H1 (cell line): Measurements from ENCODE around the gene ACP4. TPM values are rescaled to one million over a fixed set of nuclear protein-coding genes. Genes with fewer than 3 reads are reported as not detected.

ENCODE experiments used
- CTCF ChIA-PET: fragments of 300-600 bp; sonication (Branson Sonifier 250); formaldehyde crosslinking; loops from one replicate; lab custom pipeline; 2021; ENCODE audit not compliant: partially characterized antibody; lab: Charles Lee
- POLR2A ChIA-PET: fragments of 300-600 bp; sonication (Branson Sonifier 250); formaldehyde crosslinking; loops from one replicate; lab custom pipeline; 2021; ENCODE audit warnings: inconsistent platforms; ENCODE audit not compliant: partially characterized antibody; lab: Charles Lee
- DNase-seq, 2 experiments: peaks; one replicate each; pipeline versions ENCODE4 v3.0.0 to v3.0.0-alpha.2; 2010 to 2022; ENCODE audit warnings: low spot score in 2 of 2, low read depth in 1 of 2, mixed read lengths in 1 of 2
- FAIRE-seq: peaks from 2 replicates; lab custom pipeline; 2011; peaks lifted over from hg19 to GRCh38; lab: Jason Lieb, UNC
- H2AFZ ChIP-seq: 2 replicates; pipeline ENCODE4 v1.8.1; 2012; ENCODE audit warnings: low read length, inconsistent platforms
- H2AK5ac ChIP-seq: 2 replicates; pipeline ENCODE4 v1.6.1; 2013; ENCODE audit warnings: low read depth, low read length
- H2BK120ac ChIP-seq: replicated peaks from 2 replicates; pipeline ENCODE3; 2013; ENCODE audit warnings: low read depth, low read length, inconsistent platforms
- H2BK12ac ChIP-seq: 2 replicates; pipeline ENCODE4 v1.6.1; 2013; ENCODE audit warnings: low read depth, low read length
- H2BK15ac ChIP-seq: 2 replicates; pipeline ENCODE4 v1.6.1; 2013; ENCODE audit warnings: low read length
- H2BK20ac ChIP-seq: 2 replicates; pipeline ENCODE4 v1.6.1; 2013; ENCODE audit warnings: low read length
- H2BK5ac ChIP-seq: 2 replicates; pipeline ENCODE4 v1.6.1; 2013; ENCODE audit warnings: low read depth, low read length
- H3K14ac ChIP-seq: 2 replicates; pipeline ENCODE4 v1.6.1; 2013; ENCODE audit warnings: inconsistent platforms; ENCODE audit not compliant: insufficient read length
- H3K18ac ChIP-seq: 2 replicates; pipeline ENCODE4 v1.6.1; 2013; ENCODE audit warnings: low read length; ENCODE audit errors: extremely low read depth
- H3K23ac ChIP-seq: 2 replicates; pipeline ENCODE4 v1.6.1; 2013; ENCODE audit warnings: inconsistent platforms; ENCODE audit not compliant: insufficient read length
- H3K23me2 ChIP-seq: 2 replicates; pipeline ENCODE4 v1.6.1; 2013; ENCODE audit warnings: low read depth, low read length
- H3K27ac ChIP-seq: 2 replicates; pipeline ENCODE4 v1.6.1; 2011; ENCODE audit warnings: low read depth, low read length, inconsistent platforms
- H3K27me3 ChIP-seq, 4 experiments: replicated peaks in 1 of 4; 1 replicate in 1 of 4; 2 replicates in 3 of 4; pipeline versions ENCODE4 v1.6.1 to v1.8.1; 2011 to 2013; ENCODE audit warnings: low read length in 3 of 4, mild to moderate bottlenecking in 3 of 4, inconsistent platforms in 2 of 4, mixed read lengths in 2 of 4, moderate library complexity in 1 of 4; ENCODE audit not compliant: control insufficient read depth in 3 of 4, insufficient read depth in 3 of 4; ENCODE audit errors: extremely low read depth in 1 of 4
- H3K36me3 ChIP-seq, 4 experiments: 2 replicates each; pipeline versions ENCODE4 v1.6.1 to v1.8.1; 2011 to 2013; ENCODE audit warnings: mild to moderate bottlenecking in 4 of 4, low read length in 3 of 4, moderate library complexity in 2 of 4, control low read depth in 1 of 4, inconsistent platforms in 1 of 4; ENCODE audit not compliant: insufficient read depth in 4 of 4, control insufficient read depth in 2 of 4
- H3K4ac ChIP-seq: replicated peaks from 2 replicates; pipeline ENCODE3; 2013; ENCODE audit warnings: low read length, low read depth, mixed read lengths, inconsistent platforms; ENCODE audit not compliant: insufficient read length
- H3K4me1 ChIP-seq, 4 experiments: replicated peaks in 1 of 4; 1 replicate in 1 of 4; 2 replicates in 3 of 4; pipeline versions ENCODE4 v1.6.1 to v1.8.1; 2011 to 2013; ENCODE audit warnings: low read length in 3 of 4, inconsistent platforms in 2 of 4, mixed read lengths in 1 of 4; ENCODE audit not compliant: insufficient read depth in 4 of 4, control insufficient read depth in 3 of 4
- H3K4me2 ChIP-seq, 2 experiments: 2 replicates each; pipeline versions ENCODE4 v1.6.1 to v1.8.1; 2011 to 2013; ENCODE audit warnings: low read depth in 2 of 2, low read length in 2 of 2, control low read depth in 1 of 2, inconsistent platforms in 1 of 2, mild to moderate bottlenecking in 1 of 2; ENCODE audit not compliant: insufficient read depth in 1 of 2
- H3K4me3 ChIP-seq, 4 experiments: fragments of 200-600, 300-600 bp in 1 of 4; sonication (generic), shearing (Covaris generic), sonication (Bioruptor Twin) in 1 of 4; 2 replicates each; pipeline versions ENCODE4 v1.5.1 to v1.8.1; 2011 to 2016; ENCODE audit warnings: low read length in 4 of 4, low read depth in 3 of 4, control low read depth in 2 of 4, inconsistent platforms in 2 of 4, mild to moderate bottlenecking in 2 of 4, mixed read lengths in 1 of 4, moderate library complexity in 1 of 4; ENCODE audit not compliant: insufficient read depth in 2 of 4; ENCODE audit errors: extremely low read depth in 1 of 4
- H3K56ac ChIP-seq: replicated peaks from 2 replicates; pipeline ENCODE3; 2013; ENCODE audit warnings: low read depth, mild to moderate bottlenecking, mixed read lengths, low read length, inconsistent platforms; ENCODE audit not compliant: insufficient read length
- H3K79me1 ChIP-seq: 2 replicates; pipeline ENCODE4 v1.6.1; 2013; ENCODE audit warnings: low read depth, low read length, control low read depth
- H3K79me2 ChIP-seq, 2 experiments: 2 replicates each; pipeline versions ENCODE4 v1.6.1 to v1.8.1; 2012 to 2013; ENCODE audit warnings: low read length in 2 of 2, mild to moderate bottlenecking in 2 of 2, inconsistent platforms in 1 of 2; ENCODE audit not compliant: insufficient read depth in 2 of 2, control insufficient read depth in 1 of 2
- H3K9ac ChIP-seq, 4 experiments: replicated peaks in 1 of 4; 1 replicate in 1 of 4; 2 replicates in 3 of 4; pipeline versions ENCODE4 v1.6.1 to v1.8.1; 2011 to 2013; ENCODE audit warnings: low read depth in 3 of 4, low read length in 3 of 4, control low read depth in 2 of 4, mild to moderate bottlenecking in 2 of 4, moderate library complexity in 2 of 4, inconsistent platforms in 1 of 4; ENCODE audit errors: extremely low read depth in 1 of 4
- H3K9me3 ChIP-seq, 2 experiments: 2 replicates each; pipeline versions ENCODE4 v1.6.1 to v1.8.1; 2012 to 2013; ENCODE audit warnings: mild to moderate bottlenecking in 2 of 2, moderate library complexity in 2 of 2, control low read depth in 1 of 2, inconsistent platforms in 1 of 2, low read depth in 1 of 2, low read length in 1 of 2, mixed read lengths in 1 of 2; ENCODE audit not compliant: insufficient read depth in 2 of 2
- H4K20me1 ChIP-seq, 2 experiments: replicated peaks in 1 of 2; 2 replicates each; pipeline versions ENCODE3 to v1.8.1; 2011 to 2013; ENCODE audit warnings: inconsistent platforms in 2 of 2, low read length in 2 of 2, mild to moderate bottlenecking in 1 of 2; ENCODE audit not compliant: insufficient read depth in 2 of 2, control insufficient read depth in 1 of 2
- H4K5ac ChIP-seq: 2 replicates; pipeline ENCODE4 v1.6.1; 2013; ENCODE audit warnings: low read length, low read depth, mixed read lengths, inconsistent platforms; ENCODE audit not compliant: insufficient read length
- H4K8ac ChIP-seq: 2 replicates; pipeline ENCODE4 v1.8.0; 2013; ENCODE audit warnings: mild to moderate bottlenecking, moderate library complexity, low read length, inconsistent platforms; ENCODE audit not compliant: insufficient read depth; ENCODE audit errors: extremely low read depth
- H4K91ac ChIP-seq: replicated peaks from 2 replicates; pipeline ENCODE3; 2013; ENCODE audit warnings: low read length, mixed read lengths, inconsistent platforms; ENCODE audit not compliant: insufficient read length
- KDM4A ChIP-seq: IDR thresholded peaks from one replicate; pipeline ENCODE4 v1.7.1; 2012; ENCODE audit warnings: low read depth, mild to moderate bottlenecking, moderate library complexity, low read length, inconsistent platforms; ENCODE audit not compliant: severe bottlenecking
- SAP30 ChIP-seq: fragments of 300-600 bp; sonication (generic); IDR thresholded peaks from 2 replicates; pipeline ENCODE4 v1.7.1; 2012; ENCODE audit warnings: low read length, moderate library complexity, mild to moderate bottlenecking, inconsistent platforms; ENCODE audit not compliant: insufficient read depth, insufficient replicate concordance
- USF2 ChIP-seq: IDR thresholded peaks from 2 replicates; pipeline ENCODE4 v1.6.1; 2011; ENCODE audit warnings: low read length, improper control_type of control experiment
- WGBS, 2 experiments: shearing (Covaris generic) in 1 of 2; methylation state at CpG; one replicate each; pipeline versions ENCODE4 v1.1.6 to v1.1.7; 2013 to 2015; ENCODE audit warnings: low lambda C conversion rate in 2 of 2, mixed read lengths in 2 of 2, inconsistent platforms in 1 of 2, low coverage in 1 of 2, missing lambda C conversion rate in 1 of 2; ENCODE audit not compliant: insufficient replicate concordance in 2 of 2, insufficient coverage in 1 of 2, insufficient read length in 1 of 2; ENCODE audit errors: extremely low coverage in 1 of 2, missing lambda C conversion rate in 1 of 2; 5-methylcytosine and 5-hydroxymethylcytosine counted together
- polyA plus RNA-seq, 7 experiments: library from polyadenylated mRNA; depleted of rRNA in 3 of 7; stranded (reverse) in 5 of 7; unstranded in 2 of 7; fragments of >200 nt in 5 of 7; fragments of 200-250 nt in 2 of 7; gene quantifications; 1 replicate in 5 of 7; 2 replicates in 1 of 7; 4 replicates in 1 of 7; pipeline versions ENCODE4 v1.2.1 to v1.2.3, GENCODE V29; 2011 to 2013; ENCODE audit warnings: missing spikeins in 2 of 7, mixed read lengths in 2 of 7
- total RNA-seq: library from RNA; stranded (reverse); fragmentation: NEBNext Ultra II Directional; extraction: Animal tissue kit (Norgen Biotek cat#: 25700); gene quantifications from 2 replicates; pipeline ENCODE4 v1.2.1, GENCODE V29; 2021

ACP4 gene
- total and polyA plus RNA-seq, 2 of the 8 experiments (the other 6 are each of a cell fraction or from before 2014, with no cell fraction given): not detected

- Histone ChIP-seq H3K56ac (no peak overlapping the region), H3K18ac (peak overlapping the region; percentile 60; the same call in 1 of the 2 replicates), H3K79me2 (no peaks in the 10 kb centered on the region), H2BK120ac (no peak overlapping the region), H2AFZ (no peak overlapping the region), H3K9ac (no peak overlapping the region), H3K4me1 (peaks cover 5 to 26% (median 20%) of the 10 kb centered on the region in 4 experiments), H3K27me3 (peaks cover 9 to 37% (median 32%) of the 10 kb centered on the region in 4 experiments), H3K23ac (no peak overlapping the region), H3K4ac (peak overlapping the region; percentile 80), H3K23me2 (peaks cover 22% of the 10 kb centered on the region), H4K91ac (no peak overlapping the region), H4K5ac (no peak overlapping the region), H3K14ac (no peak overlapping the region), H4K8ac (no peak overlapping the region), H2AK5ac (0 out of 2 replicates have a peak overlapping the region, but pooled peaks have one; percentile 75), H3K9me3 (no peaks in the 10 kb centered on the region), H3K79me1 (no peaks in the 10 kb centered on the region), H3K4me3 (peak overlapping the region in 2 of 4 experiments; percentile 13 to 52; a peak in 2 of 8 replicates), H2BK15ac (peak overlapping the region; percentile 92; the same call in 1 of the 2 replicates), H3K27ac (no peak overlapping the region), H2BK20ac (no peak overlapping the region), H3K4me2 (peak overlapping the region; percentile 76 to 94), H2BK5ac (no peak overlapping the region), H4K20me1 (peaks cover 0 to 2% of the 10 kb centered on the region in 2 experiments), H3K36me3 (no peaks in the 10 kb centered on the region), H2BK12ac (peak overlapping the region; percentile 90; the same call in 1 of the 2 replicates)
- 80% methylated on average over 4 of the region's 4 CpGs; no CpG with 5 or more reads in 1 of the 2 experiments for WGBS, 2 experiments
- POLR2A ChIA-PET: interaction anchor here (1.3 to 14.4 kb wide), 3 partner anchors 9 to 52 kb away, joined by 4 to 275 read pairs (median 4); partner anchors contain the start of gene KLK2
- FAIRE-seq (no peak), DNase-seq (no peak)
- CTCF ChIA-PET: interaction anchor here (1.1 kb wide), 1 partner anchor 9 kb away, joined by 3 read pairs; no protein-coding TSS in a partner anchor
- TF ChIP-seq SAP30: no peak
- peak; percentile 9 for TF ChIP-seq KDM4A
- no peak for TF ChIP-seq USF2
These were observed 31.0 kb downstream of the ACP4 start for GRCh38 chr19:50821248-50821612.
